Liver (tissue), 9 donors: ENCODE measurements around the gene RASA3. TPM values are rescaled to one million over a fixed set of nuclear protein-coding genes. Genes with fewer than 3 reads are reported as not detected.

Experiments
- DNase-seq: peaks from one replicate; pipeline ENCODE4 v3.0.0-alpha.2; 2017; ENCODE audit warnings: low spot score
- H3K27ac ChIP-seq, 2 donors: one replicate each; pipeline ENCODE4 v1.7.0; 2013; ENCODE audit warnings: inconsistent platforms in 2 of 2, low read length in 2 of 2, control low read depth in 1 of 2, low read depth in 1 of 2, mild to moderate bottlenecking in 1 of 2
- H3K27me3 ChIP-seq, 4 donors: one replicate each; pipeline versions ENCODE4 v1.6.1 to v1.7.0; 2013; ENCODE audit warnings: low read length in 3 of 4, inconsistent platforms in 1 of 4, mild to moderate bottlenecking in 1 of 4, moderate library complexity in 1 of 4; ENCODE audit not compliant: control insufficient read depth in 4 of 4, insufficient read depth in 4 of 4
- H3K36me3 ChIP-seq, 4 donors: one replicate each; pipeline versions ENCODE4 v1.6.1 to v1.7.0; 2013; ENCODE audit warnings: low read length in 3 of 4, mild to moderate bottlenecking in 3 of 4, low read depth in 1 of 4, moderate library complexity in 1 of 4; ENCODE audit not compliant: control insufficient read depth in 4 of 4, insufficient read depth in 3 of 4
- H3K4me1 ChIP-seq, 4 donors: one replicate each; pipeline versions ENCODE4 v1.6.1 to v1.7.0; 2013; ENCODE audit warnings: low read length in 3 of 4, mild to moderate bottlenecking in 3 of 4, moderate library complexity in 1 of 4; ENCODE audit not compliant: control insufficient read depth in 4 of 4, insufficient read depth in 4 of 4
- H3K4me3 ChIP-seq, 3 donors: one replicate each; pipeline versions ENCODE4 v1.6.1 to v1.7.0; 2013; ENCODE audit warnings: low read length in 3 of 3, control low read depth in 1 of 3, low read depth in 1 of 3, mild to moderate bottlenecking in 1 of 3
- H3K9ac ChIP-seq, 2 donors: one replicate each; pipeline ENCODE4 v1.7.0; 2013; ENCODE audit warnings: low read length in 2 of 2, mild to moderate bottlenecking in 2 of 2, moderate library complexity in 2 of 2, control low read depth in 1 of 2, low read depth in 1 of 2
- H3K9me3 ChIP-seq, 4 donors: one replicate each; pipeline versions ENCODE4 v1.6.1 to v1.7.0; 2013; ENCODE audit warnings: low read length in 3 of 4; ENCODE audit not compliant: control insufficient read depth in 4 of 4
- ATF3 ChIP-seq: IDR thresholded peaks from 2 replicates; pipeline ENCODE4 v1.6.1; 2016; ENCODE audit warnings: antibody characterized with exemption
- CTCF ChIP-seq: fragments of 150-350 bp; IDR thresholded peaks from 2 replicates; pipeline ENCODE4 v1.5.1; 2017; ENCODE audit warnings: improper control_type of control experiment, low read depth, low read length; ENCODE audit not compliant: missing input control
- EGR1 ChIP-seq, 2 donors: IDR thresholded peaks; 2 replicates each; pipeline ENCODE4 v1.6.1; 2016 to 2018; ENCODE audit warnings: antibody characterized with exemption in 2 of 2, low read depth in 2 of 2
- FOXA1 ChIP-seq: IDR thresholded peaks from 2 replicates; pipeline ENCODE4 v1.6.1; 2016; ENCODE audit warnings: antibody characterized with exemption
- FOXA2 ChIP-seq: IDR thresholded peaks from 2 replicates; pipeline ENCODE4 v1.6.1; 2016; ENCODE audit warnings: antibody characterized with exemption
- GABPA ChIP-seq, 2 donors: IDR thresholded peaks in 1 of 2; conservative IDR thresholded peaks in 1 of 2; 2 replicates each; pipeline ENCODE4 v1.6.1; 2016; ENCODE audit warnings: antibody characterized with exemption in 2 of 2, mild to moderate bottlenecking in 1 of 2, moderate library complexity in 1 of 2
- HNF4A ChIP-seq, 2 donors: conservative IDR thresholded peaks; 2 replicates each; pipeline ENCODE4 v1.6.1; 2016; ENCODE audit warnings: antibody characterized with exemption in 2 of 2, mild to moderate bottlenecking in 2 of 2
- HNF4G ChIP-seq: IDR thresholded peaks from 2 replicates; pipeline ENCODE4 v1.6.1; 2016; ENCODE audit warnings: antibody characterized with exemption
- JUND ChIP-seq, 2 donors: IDR thresholded peaks; 2 replicates each; pipeline ENCODE4 v1.6.1; 2016; ENCODE audit warnings: antibody characterized with exemption in 2 of 2
- MAX ChIP-seq: IDR thresholded peaks from 2 replicates; pipeline ENCODE4 v1.6.1; 2016; ENCODE audit warnings: antibody characterized with exemption
- NR2F2 ChIP-seq: IDR thresholded peaks from 2 replicates; pipeline ENCODE4 v1.6.1; 2016; ENCODE audit warnings: antibody characterized with exemption
- RAD21 ChIP-seq, 2 donors: IDR thresholded peaks; 2 replicates each; pipeline ENCODE4 v1.6.1; 2016; ENCODE audit warnings: antibody characterized with exemption in 2 of 2, mild to moderate bottlenecking in 2 of 2
- RXRA ChIP-seq, 2 donors: IDR thresholded peaks; 2 replicates each; pipeline ENCODE4 v1.6.1; 2017 to 2018; ENCODE audit warnings: antibody characterized with exemption in 2 of 2, mild to moderate bottlenecking in 1 of 2
- SP1 ChIP-seq: IDR thresholded peaks from 2 replicates; pipeline ENCODE4 v1.6.1; 2018; ENCODE audit warnings: antibody characterized with exemption, mild to moderate bottlenecking
- TAF1 ChIP-seq: conservative IDR thresholded peaks from 2 replicates; pipeline ENCODE4 v1.6.1; 2016; ENCODE audit warnings: antibody characterized with exemption, mild to moderate bottlenecking
- YY1 ChIP-seq: IDR thresholded peaks from 2 replicates; pipeline ENCODE4 v1.6.1; 2016; ENCODE audit warnings: antibody characterized with exemption, mild to moderate bottlenecking
- ZBTB33 ChIP-seq: IDR thresholded peaks from 2 replicates; pipeline ENCODE4 v1.6.1; 2016; ENCODE audit warnings: antibody characterized with exemption
- WGBS: extraction: QIAGEN DNeasy Blood & Tissue Kit; methylation state at CpG from one replicate; pipeline ENCODE4 v1.1.7; 2013; 5-methylcytosine and 5-hydroxymethylcytosine counted together
- polyA plus RNA-seq, 2 donors: library from polyadenylated mRNA; stranded (reverse) in 1 of 2; unstranded in 1 of 2; fragments of 200-250 nt in 1 of 2; fragments of >200 nt in 1 of 2; fragmentation: Nextera tagmentation in 1 of 2; extraction: Ambion mirVana in 1 of 2; gene quantifications; one replicate each; pipeline versions ENCODE4 v1.2.1 to v1.2.3, GENCODE V29; 2013 to 2015
- total RNA-seq, 2 donors: library from RNA; depleted of rRNA; stranded (reverse); fragments of >200 nt; gene quantifications; one replicate each; pipeline ENCODE4 v1.2.3, GENCODE V29; 2014
- donor health status: healthy.
- donor health status: healthy.
- donor health status: healthy.
- donor health status: healthy.
- donor health status: healthy.

RASA3 gene
- total and polyA plus RNA-seq, 4 donors, result 0.64 to 5.9 (median 3.8) TPM

GRCh38 chr13:114053026-114053425, 79.4 kb downstream of the RASA3 start:
- Histone ChIP-seq H3K9ac (no peak overlapping the region), H3K4me1 (peaks cover 0 to 10% (median 4%) of the 10 kb centered on the region in 4 donors), H3K36me3 (peaks cover 0 to 1% (median 0%) of the 10 kb centered on the region in 4 donors), H3K9me3 (no peaks in the 10 kb centered on the region), H3K27me3 (no peaks in the 10 kb centered on the region), H3K4me3 (no peak overlapping the region), H3K27ac (no peak overlapping the region)
- DNase-seq, result no peak
- TF ChIP-seq ATF3 (no peak), YY1 (no peak), CTCF (no peak), ZBTB33 (no peak), FOXA2 (no peak), TAF1 (no peak), HNF4A (conservative IDR thresholded peaks at IDR 0.05) (no peak), SP1 (no peak), GABPA (IDR thresholded peaks at IDR 0.05 in 1 of 2, conservative IDR thresholded peaks at IDR 0.05 in 1 of 2) (no peak), RXRA (IDR thresholded peaks at IDR 0.05) (no peak), NR2F2 (no peak), EGR1 (IDR thresholded peaks at IDR 0.05; ENCODE audit: low read depth in 2 of 2) (no peak), HNF4G (no peak), MAX (no peak)
- 83% methylated on average over 14 of the region's 14 CpGs for WGBS

- no peaks in the 10 kb centered on the region for H3K9me3 ChIP-seq
- peaks cover 0 to 1% (median 0%) of the 10 kb centered on the region in 4 donors for H3K36me3 ChIP-seq
- H3K27me3 ChIP-seq, result no peaks in the 10 kb centered on the region
- no peak overlapping the region for H3K27ac ChIP-seq
- no peaks in the 10 kb centered on the region for H3K4me1 ChIP-seq
- 91% methylated on average over 40 of the region's 41 CpGs for WGBS
- no peak overlapping the region for H3K4me3 ChIP-seq
- DNase-seq, result no peak
- H3K9ac ChIP-seq, result no peak overlapping the region
- no peak for TF ChIP-seq RXRA (IDR thresholded peaks at IDR 0.05)
- TF ChIP-seq EGR1 (IDR thresholded peaks at IDR 0.05; ENCODE audit: low read depth in 2 of 2), result no peak
- TF ChIP-seq ZBTB33, result no peak
- no peak for TF ChIP-seq FOXA2
- no peak for TF ChIP-seq GABPA (IDR thresholded peaks at IDR 0.05 in 1 of 2, conservative IDR thresholded peaks at IDR 0.05 in 1 of 2)
- TF ChIP-seq NR2F2, result no peak
- TF ChIP-seq ATF3, result no peak
- TF ChIP-seq FOXA1, result no peak
- TF ChIP-seq MAX, result no peak
- no peak for TF ChIP-seq SP1
- TF ChIP-seq YY1, result no peak
- no peak for TF ChIP-seq HNF4A (conservative IDR thresholded peaks at IDR 0.05)
- TF ChIP-seq TAF1, result no peak
- no peak for TF ChIP-seq RAD21 (IDR thresholded peaks at IDR 0.05)
- no peak for TF ChIP-seq JUND (IDR thresholded peaks at IDR 0.05)
- TF ChIP-seq HNF4G, result no peak
- TF ChIP-seq CTCF, result no peak
Measured at GRCh38 chr13:114050536-114051450, 81.6 kb downstream of the RASA3 start.
